Stimulated activated CD4-positive, alpha-beta T cell treated with anti-CD3 and anti-CD28 coated beads, TNF-alpha, amount 100 ng/mL, for 24 hours (primary cell): ENCODE data around the gene SFMBT1.

Experiments used
- DNase-seq, 3 experiments: peaks; one replicate each; pipeline ENCODE4 v3.0.0-alpha.2; 2020; ENCODE audit warnings: low read depth in 3 of 3

The SFMBT1 gene

DNA sequence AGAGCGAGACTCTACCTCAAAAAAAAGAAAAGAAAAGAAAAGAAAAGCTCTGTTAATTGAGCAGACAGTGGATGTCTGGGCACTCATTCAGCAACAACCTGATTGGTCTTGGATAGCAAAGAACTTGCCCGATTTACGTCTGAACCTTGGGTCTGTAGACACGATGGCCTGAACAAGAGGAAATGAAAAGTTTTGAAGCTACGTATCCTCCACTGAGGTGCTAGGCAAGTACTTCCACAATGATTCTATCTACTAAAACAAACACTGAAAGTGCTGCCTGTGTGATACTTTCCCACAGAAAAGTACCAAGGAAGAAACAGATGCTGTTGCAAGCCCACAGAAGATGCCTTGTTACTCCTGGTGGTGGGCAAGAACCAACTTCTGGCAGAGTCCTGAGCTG, 189.2 kb downstream of the SFMBT1 start:
- DNase-seq = no peak

- no peak for DNase-seq
These were observed 191.9 kb downstream of the SFMBT1 start for GRCh38 chr3:52854013-52854412.
